GM12865 (cell line): Measurements from ENCODE around the gene MTRR.

Experiments used
- DNase-seq: peaks from one replicate; pipeline ENCODE4 v3.0.0; 2010; ENCODE audit warnings: low read depth
- H3K4me3 ChIP-seq: 2 replicates; pipeline ENCODE4 v1.5.1; 2011; ENCODE audit warnings: mild to moderate bottlenecking, low read depth, low read length, control low read depth
- CTCF ChIP-seq: IDR thresholded peaks from 2 replicates; pipeline ENCODE4 v1.5.1; 2011; ENCODE audit warnings: low read length, control low read depth, low read depth, inconsistent platforms; ENCODE audit not compliant: insufficient read depth; ENCODE audit errors: missing control alignments

The MTRR gene

GRCh38 chr5:7868773-7869473, at the start of gene MTRR, which contains the start of gene FASTKD3:
TSS of gene MTRR (plus strand) at chr5:7869148. CDS start at chr5:7870795, 1,647 bp downstream.
TSS of gene FASTKD3 (minus strand) at chr5:7869031. CDS start at chr5:7868083, 948 bp downstream.
- peak within 1 kb of the TSS; percentile 87 for H3K4me3 ChIP-seq
- no peak for TF ChIP-seq CTCF
- DNase-seq = peak; percentile 95

- DNase-seq = no peak
- no peak overlapping the region for H3K4me3 ChIP-seq
- no peak for TF ChIP-seq CTCF
Observed at GRCh38 chr5:7822449-7822848, 46.5 kb upstream of the MTRR start.

- DNase-seq = no peak
- no peak for TF ChIP-seq CTCF
- no peak overlapping the region for H3K4me3 ChIP-seq
Observed at GRCh38 chr5:7823594-7823993, 45.4 kb upstream of the MTRR start.

- no peak for TF ChIP-seq CTCF
- no peak for DNase-seq
- H3K4me3 ChIP-seq = no peak overlapping the region
Observed at GRCh38 chr5:7824995-7825394, 44.0 kb upstream of the MTRR start.

GRCh38 chr5:7825630-7826029, 43.3 kb upstream of the MTRR start:
- no peak for DNase-seq
- TF ChIP-seq CTCF = no peak
- no peak overlapping the region for H3K4me3 ChIP-seq

GRCh38 chr5:7827610-7828009, 41.3 kb upstream of the MTRR start:
- H3K4me3 ChIP-seq = no peak overlapping the region
- no peak for TF ChIP-seq CTCF
- no peak for DNase-seq

- H3K4me3 ChIP-seq = no peak overlapping the region
- TF ChIP-seq CTCF = no peak
- no peak for DNase-seq
Observed at GRCh38 chr5:7828269-7828668, 40.7 kb upstream of the MTRR start.
